ENCODE results near the gene MUCL3.

Gene MUCL3

DNA sequence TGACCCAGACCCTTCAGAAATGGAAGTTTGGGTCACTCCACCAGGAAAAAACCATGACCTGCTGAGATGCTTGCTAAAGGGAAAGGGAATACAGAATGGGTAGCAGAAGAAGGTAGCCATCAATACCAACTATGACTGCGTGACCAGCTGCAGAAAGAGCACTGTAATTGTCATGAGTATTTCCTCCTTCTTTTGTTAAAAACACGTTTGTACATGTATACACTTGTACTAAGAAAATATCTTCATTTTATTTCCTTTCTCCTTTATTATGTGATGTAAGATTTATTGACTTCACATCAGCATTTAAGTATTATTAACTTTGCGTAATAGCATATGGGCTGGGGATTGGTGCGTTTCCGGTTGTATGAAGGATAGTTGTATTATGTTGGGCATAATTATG is 30.2 kb downstream of the MUCL3 start:
- TF ChIP-seq, protein P1, sequence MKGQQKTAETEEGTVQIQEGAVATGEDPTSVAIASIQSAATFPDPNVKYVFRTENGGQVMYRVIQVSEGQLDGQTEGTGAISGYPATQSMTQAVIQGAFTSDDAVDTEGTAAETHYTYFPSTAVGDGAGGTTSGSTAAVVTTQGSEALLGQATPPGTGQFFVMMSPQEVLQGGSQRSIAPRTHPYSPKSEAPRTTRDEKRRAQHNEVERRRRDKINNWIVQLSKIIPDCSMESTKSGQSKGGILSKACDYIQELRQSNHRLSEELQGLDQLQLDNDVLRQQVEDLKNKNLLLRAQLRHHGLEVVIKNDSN (IDR thresholded peaks at IDR 0.05) = no peak

DNA sequence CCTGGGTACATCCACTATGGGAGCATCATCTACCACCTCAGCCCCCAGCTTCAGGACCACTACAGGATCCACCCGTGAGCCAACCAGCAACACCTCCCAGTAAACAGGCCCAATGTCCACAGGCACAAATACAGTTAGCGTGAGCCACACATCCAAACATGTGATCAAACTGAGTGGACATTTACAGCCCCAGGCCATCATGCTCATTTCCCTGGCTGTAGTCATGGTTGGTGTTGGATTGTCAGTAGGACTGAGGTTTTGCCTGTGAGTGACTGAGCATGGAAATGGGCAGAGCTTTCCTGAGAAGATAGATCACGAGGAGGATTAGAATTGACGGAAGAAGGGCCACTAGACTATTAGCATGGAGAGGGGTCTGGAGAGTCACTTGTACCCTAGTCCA is 32.0 kb downstream of the MUCL3 start:
- TF ChIP-seq TAF1 (IDR thresholded peaks at IDR 0.05; ENCODE audit: low read depth) (no peak), NFIC (IDR thresholded peaks at IDR 0.05) (no peak)
- TF ChIP-seq, protein P2, sequence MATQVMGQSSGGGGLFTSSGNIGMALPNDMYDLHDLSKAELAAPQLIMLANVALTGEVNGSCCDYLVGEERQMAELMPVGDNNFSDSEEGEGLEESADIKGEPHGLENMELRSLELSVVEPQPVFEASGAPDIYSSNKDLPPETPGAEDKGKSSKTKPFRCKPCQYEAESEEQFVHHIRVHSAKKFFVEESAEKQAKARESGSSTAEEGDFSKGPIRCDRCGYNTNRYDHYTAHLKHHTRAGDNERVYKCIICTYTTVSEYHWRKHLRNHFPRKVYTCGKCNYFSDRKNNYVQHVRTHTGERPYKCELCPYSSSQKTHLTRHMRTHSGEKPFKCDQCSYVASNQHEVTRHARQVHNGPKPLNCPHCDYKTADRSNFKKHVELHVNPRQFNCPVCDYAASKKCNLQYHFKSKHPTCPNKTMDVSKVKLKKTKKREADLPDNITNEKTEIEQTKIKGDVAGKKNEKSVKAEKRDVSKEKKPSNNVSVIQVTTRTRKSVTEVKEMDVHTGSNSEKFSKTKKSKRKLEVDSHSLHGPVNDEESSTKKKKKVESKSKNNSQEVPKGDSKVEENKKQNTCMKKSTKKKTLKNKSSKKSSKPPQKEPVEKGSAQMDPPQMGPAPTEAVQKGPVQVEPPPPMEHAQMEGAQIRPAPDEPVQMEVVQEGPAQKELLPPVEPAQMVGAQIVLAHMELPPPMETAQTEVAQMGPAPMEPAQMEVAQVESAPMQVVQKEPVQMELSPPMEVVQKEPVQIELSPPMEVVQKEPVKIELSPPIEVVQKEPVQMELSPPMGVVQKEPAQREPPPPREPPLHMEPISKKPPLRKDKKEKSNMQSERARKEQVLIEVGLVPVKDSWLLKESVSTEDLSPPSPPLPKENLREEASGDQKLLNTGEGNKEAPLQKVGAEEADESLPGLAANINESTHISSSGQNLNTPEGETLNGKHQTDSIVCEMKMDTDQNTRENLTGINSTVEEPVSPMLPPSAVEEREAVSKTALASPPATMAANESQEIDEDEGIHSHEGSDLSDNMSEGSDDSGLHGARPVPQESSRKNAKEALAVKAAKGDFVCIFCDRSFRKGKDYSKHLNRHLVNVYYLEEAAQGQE (IDR thresholded peaks at IDR 0.05; ENCODE audit: low read depth) = no peak
- TF ChIP-seq, protein P3, sequence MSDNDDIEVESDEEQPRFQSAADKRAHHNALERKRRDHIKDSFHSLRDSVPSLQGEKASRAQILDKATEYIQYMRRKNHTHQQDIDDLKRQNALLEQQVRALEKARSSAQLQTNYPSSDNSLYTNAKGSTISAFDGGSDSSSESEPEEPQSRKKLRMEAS (IDR thresholded peaks at IDR 0.05) = no peak

DNA sequence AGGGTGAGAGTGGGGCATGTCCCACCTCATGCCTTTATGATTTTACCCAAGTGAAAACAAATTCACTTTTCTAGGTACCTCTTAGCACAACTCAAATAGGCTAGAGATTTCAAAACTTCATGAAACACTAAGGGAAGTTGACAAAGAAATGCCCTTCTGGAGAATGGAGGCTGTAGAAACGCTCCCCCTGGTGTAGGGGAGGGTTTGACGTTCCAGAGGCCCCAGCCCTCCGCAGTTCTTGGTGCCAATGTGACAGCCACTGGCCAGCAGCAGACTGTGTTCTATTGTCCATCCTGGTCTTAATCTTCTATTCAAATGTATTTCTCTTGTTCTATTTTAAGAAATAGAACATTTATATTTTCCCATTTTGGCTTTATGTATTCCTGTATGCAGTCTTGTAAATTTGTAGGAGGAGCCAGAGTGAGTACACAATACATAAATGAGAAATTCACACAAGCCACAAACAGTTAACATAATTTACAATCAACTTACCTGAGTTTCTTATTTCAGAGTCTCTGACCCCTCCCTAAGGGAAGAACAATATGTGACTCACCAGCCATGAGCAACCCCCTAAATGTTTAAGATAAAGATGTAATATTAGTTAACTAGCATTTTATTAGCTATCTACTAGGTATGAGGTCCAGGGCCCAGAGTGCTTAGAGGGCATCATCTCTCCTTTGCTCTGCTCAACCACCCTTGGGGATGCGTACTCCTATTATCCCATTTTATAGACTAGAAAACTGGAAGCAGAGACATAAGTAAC is 33.9 kb downstream of the MUCL3 start:
- no peak for TF ChIP-seq CEBPB (IDR thresholded peaks at IDR 0.05)
- TF ChIP-seq, protein P2 (IDR thresholded peaks at IDR 0.05; ENCODE audit: low read depth) = no peak
- no peak for TF ChIP-seq FOXM1 (IDR thresholded peaks at IDR 0.05; ENCODE audit: borderline replicate concordance, low read depth)
- TF ChIP-seq EP300 (IDR thresholded peaks at IDR 0.05; ENCODE audit: borderline replicate concordance) = no peak
- TF ChIP-seq, protein P3 (IDR thresholded peaks at IDR 0.05) = no peak
- TF ChIP-seq RAD21 (IDR thresholded peaks at IDR 0.05; ENCODE audit: low read depth) = no peak
- no peak for TF ChIP-seq CREB1 (IDR thresholded peaks at IDR 0.05; ENCODE audit: low read depth)
- TF ChIP-seq TEAD4 (IDR thresholded peaks at IDR 0.05) = no peak
- no peak for TF ChIP-seq YY1 (IDR thresholded peaks at IDR 0.05; ENCODE audit: low read depth)
- TF ChIP-seq TAF1 (IDR thresholded peaks at IDR 0.05; ENCODE audit: low read depth) = no peak
- TF ChIP-seq, protein P1 (IDR thresholded peaks at IDR 0.05) = no peak
- TF ChIP-seq EGR1 (IDR thresholded peaks at IDR 0.05) = no peak
- TF ChIP-seq NFIC (IDR thresholded peaks at IDR 0.05) = no peak
- no peak for TF ChIP-seq TCF12 (IDR thresholded peaks at IDR 0.05; ENCODE audit: low read depth)
- no peak for TF ChIP-seq ZBTB7A (IDR thresholded peaks at IDR 0.05; ENCODE audit: low read depth)

DNA sequence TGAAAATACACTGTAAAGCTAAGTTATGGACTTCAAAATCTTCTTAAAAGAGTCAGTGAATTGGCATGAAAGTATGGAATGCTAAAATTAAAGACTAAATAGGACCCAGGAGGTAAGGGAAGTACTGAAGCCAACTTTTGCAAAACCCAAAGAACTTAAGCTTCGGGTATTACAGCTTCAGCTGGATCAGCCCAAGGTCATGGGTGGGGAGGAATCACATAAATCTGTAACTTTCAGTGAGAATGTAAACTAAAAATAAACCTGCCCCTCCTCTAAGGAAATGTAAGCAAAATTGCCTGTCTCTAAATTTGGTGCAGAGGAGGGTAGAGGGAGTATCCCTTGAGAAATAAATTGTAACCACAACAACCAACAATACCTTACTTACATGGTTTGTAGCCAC is 38.4 kb downstream of the MUCL3 start:
- TF ChIP-seq EP300 (IDR thresholded peaks at IDR 0.05; ENCODE audit: borderline replicate concordance) (no peak), YY1 (IDR thresholded peaks at IDR 0.05; ENCODE audit: low read depth) (no peak), NFIC (IDR thresholded peaks at IDR 0.05) (no peak), ZBTB7A (IDR thresholded peaks at IDR 0.05; ENCODE audit: low read depth) (no peak)
- TF ChIP-seq, protein P3 (IDR thresholded peaks at IDR 0.05) = no peak
- TF ChIP-seq, protein P1 (IDR thresholded peaks at IDR 0.05) = no peak
- TF ChIP-seq, protein P2 (IDR thresholded peaks at IDR 0.05; ENCODE audit: low read depth) = no peak

All from Ishikawa (cell line).